GM13977 (cell line): ENCODE measurements around the gene RCVRN.

Source experiments
- DNase-seq: peaks from one replicate; pipeline ENCODE4 v3.0.0; 2012; ENCODE audit warnings: low spot score
- CTCF ChIP-seq: IDR thresholded peaks from 2 replicates; pipeline ENCODE4 v1.5.1; 2012; ENCODE audit warnings: mild to moderate bottlenecking, control low read depth; ENCODE audit not compliant: insufficient read depth; ENCODE audit errors: extremely low read depth, missing control alignments
- in situ Hi-C: fragments of 300-500 bp; cut with MboI; formaldehyde crosslinking; loops from one replicate; pipeline ENCODE4 v1.12.0; 2022; ENCODE audit warnings: low sequenced_read_pairs, low pct_unique_long_range_greater_than_20kb, mixed read lengths, inconsistent platforms; ENCODE audit not compliant: unreplicated experiment

RCVRN gene

GRCh38 chr17:9907883-9908648 is 3.0 kb upstream of the RCVRN start:
- no peak for TF ChIP-seq CTCF
- in situ Hi-C loops = no loop called here
- no peak for DNase-seq

GRCh38 chr17:9907131-9907530 is 2.1 kb upstream of the RCVRN start:
- in situ Hi-C loops = no loop called here
- no peak for DNase-seq

GRCh38 chr17:9906616-9907015 is 1.5 kb upstream of the RCVRN start:
- no peak for TF ChIP-seq CTCF
- DNase-seq = no peak
- in situ Hi-C loops = no loop called here

More at GRCh38 chr17:9907131-9907530, 2.1 kb upstream of the RCVRN start:
- no peak for TF ChIP-seq CTCF

- in situ Hi-C loops = no loop called here
- peak; percentile 84 for DNase-seq
- peak; percentile 70 for TF ChIP-seq CTCF
These were observed 831 bp upstream of the RCVRN start for GRCh38 chr17:9905902-9906301.

- no peak for DNase-seq
- TF ChIP-seq CTCF = no peak
- in situ Hi-C loops = no loop called here
These were observed 594 bp downstream of the RCVRN start for GRCh38 chr17:9904277-9905077.

- in situ Hi-C loops = no loop called here
- DNase-seq = no peak
- TF ChIP-seq CTCF = no peak
These were observed 3.0 kb downstream of the RCVRN start for GRCh38 chr17:9902120-9902519.
